Esophagus squamous epithelium (tissue), 4 donors: ENCODE results near the gene ZNF70.

Experiments
- CTCF ChIP-seq, 6 experiments: fragments of 450-650 bp in 4 of 6; fragments of 200-600 bp in 2 of 6; sonication (generic) in 2 of 6; IDR thresholded peaks; one replicate each; pipeline ENCODE4 v1.5.1; 2016 to 2019; ENCODE audit warnings: antibody characterized with exemption in 6 of 6, mild to moderate bottlenecking in 4 of 6, moderate library complexity in 4 of 6
- POLR2A ChIP-seq, 4 donors: fragments of 450-650 bp; IDR thresholded peaks; one replicate each; pipeline ENCODE4 v1.6.1; 2017; ENCODE audit warnings: antibody characterized with exemption in 4 of 4, mild to moderate bottlenecking in 4 of 4, moderate library complexity in 3 of 4

GRCh38 chr22:23714596-23715578, 36.0 kb downstream of the ZNF70 start:
- TF ChIP-seq CTCF (IDR thresholded peaks at IDR 0.05): no peak
- TF ChIP-seq POLR2A (IDR thresholded peaks at IDR 0.05): no peak
